Measurements from ENCODE around the gene PLA2G4A. TPM values are rescaled to one million over a fixed set of nuclear protein-coding genes. Genes with fewer than 3 reads are reported as not detected.

The PLA2G4A gene
- total RNA-seq, 4 donors from 2014 or later = 3.0 to 4.6 (median 4.1) TPM

GRCh38 chr1:186849826-186850225, 21.1 kb downstream of the PLA2G4A start:
- intact Hi-C loops (cut with DNase I) = no loop called here
- Histone ChIP-seq H3K27ac (replicated peaks in 1 of 4) (no peak overlapping the region), H3K4me1 (peaks cover 0 to 10% (median 4%) of the 10 kb centered on the region in 4 donors)

DNA sequence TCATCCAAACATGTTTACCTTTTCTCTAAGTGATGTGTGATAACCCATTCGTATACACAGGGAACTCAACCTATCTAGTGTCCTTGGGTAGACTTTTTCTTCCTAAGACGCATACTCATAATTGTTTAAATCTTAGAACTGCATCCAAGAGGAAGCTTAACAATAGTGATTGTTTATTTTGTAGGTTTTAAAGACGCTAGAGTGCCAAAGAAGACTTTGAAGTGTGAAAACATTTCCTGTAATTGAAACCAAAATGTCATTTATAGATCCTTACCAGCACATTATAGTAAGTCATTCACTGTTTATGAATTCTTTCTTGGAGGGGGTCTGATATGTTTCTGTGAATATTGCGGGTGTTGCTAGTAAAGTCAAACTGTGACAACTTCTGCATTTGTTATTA, 25.4 kb downstream of the PLA2G4A start:
- H3K36me3 ChIP-seq = no peaks in the 10 kb centered on the region
- TF ChIP-seq EP300 (IDR thresholded peaks at IDR 0.05) = no peak
- no peaks in the 10 kb centered on the region for H3K27me3 ChIP-seq
- DNase-seq (ENCODE audit: extremely low spot score) = no peak
- H3K4me1 ChIP-seq = peaks cover 0 to 4% (median 2%) of the 10 kb centered on the region in 4 donors
- H3K27ac ChIP-seq (replicated peaks in 1 of 4) = no peak overlapping the region
- WGBS = 54% methylated on average over 4 of the region's 4 CpGs
- no peaks in the 10 kb centered on the region for H3K9me3 ChIP-seq
- no peak overlapping the region for H3K4me3 ChIP-seq
- intact Hi-C loops (cut with DNase I) = no loop called here

More at GRCh38 chr1:186849826-186850225, 21.1 kb downstream of the PLA2G4A start:
- no peak for TF ChIP-seq POLR2A (IDR thresholded peaks at IDR 0.05; ENCODE audit: low read depth)
- no peak for TF ChIP-seq EP300 (IDR thresholded peaks at IDR 0.05)
- TF ChIP-seq POLR2AphosphoS5 (IDR thresholded peaks at IDR 0.05) = no peak
- TF ChIP-seq CTCF (IDR thresholded peaks at IDR 0.05) = no peak
- no peak for DNase-seq (ENCODE audit: extremely low spot score)
- Histone ChIP-seq H3K27me3 (no peaks in the 10 kb centered on the region), H3K9me3 (no peaks in the 10 kb centered on the region), H3K36me3 (no peaks in the 10 kb centered on the region), H3K4me3 (no peak overlapping the region)

DNA sequence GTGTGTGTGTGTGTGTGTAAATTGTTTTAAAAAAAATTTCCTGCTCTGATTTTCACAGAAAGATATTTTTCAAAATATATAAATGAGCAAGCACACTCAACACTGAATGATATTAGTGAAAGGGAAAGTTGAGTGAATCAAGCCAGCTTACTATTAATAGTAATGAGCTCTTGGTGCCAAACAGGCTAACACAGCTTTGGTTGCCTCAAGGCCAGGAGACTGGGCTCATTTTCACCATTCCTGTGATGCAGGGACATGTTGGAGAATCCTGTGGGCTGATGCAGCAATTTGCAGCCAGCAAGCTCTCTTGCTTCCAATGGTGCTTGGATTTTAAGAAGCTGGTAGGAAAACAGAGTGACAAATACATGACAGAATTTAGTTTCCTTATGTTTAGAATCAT, 30.2 kb downstream of the PLA2G4A start:
- H3K27ac ChIP-seq (replicated peaks in 1 of 4) = no peak overlapping the region
- TF ChIP-seq EP300 (IDR thresholded peaks at IDR 0.05) = no peak
- TF ChIP-seq POLR2A (IDR thresholded peaks at IDR 0.05; ENCODE audit: low read depth) = no peak
- no peak for TF ChIP-seq POLR2AphosphoS5 (IDR thresholded peaks at IDR 0.05)
- TF ChIP-seq CTCF (IDR thresholded peaks at IDR 0.05) = no peak

GRCh38 chr1:186859995-186860394, 31.2 kb downstream of the PLA2G4A start:
- no peak overlapping the region for H3K27ac ChIP-seq (replicated peaks in 1 of 4)
- intact Hi-C loops (cut with DNase I) = no loop called here
- no peak for DNase-seq (ENCODE audit: extremely low spot score)
- TF ChIP-seq POLR2A (IDR thresholded peaks at IDR 0.05; ENCODE audit: low read depth) (no peak), POLR2AphosphoS5 (IDR thresholded peaks at IDR 0.05) (no peak), CTCF (IDR thresholded peaks at IDR 0.05) (no peak), EP300 (IDR thresholded peaks at IDR 0.05) (no peak)
- H3K9me3 ChIP-seq = no peaks in the 10 kb centered on the region
- peaks cover 0 to 6% (median 3%) of the 10 kb centered on the region in 4 donors for H3K4me1 ChIP-seq
- no peaks in the 10 kb centered on the region for H3K27me3 ChIP-seq
- H3K4me3 ChIP-seq = no peak overlapping the region
- no peaks in the 10 kb centered on the region for H3K36me3 ChIP-seq
- WGBS = 93% methylated on average over 2 of the region's 2 CpGs

More for the DNA sequence above, 30.2 kb downstream of the PLA2G4A start:
- no peaks in the 10 kb centered on the region for H3K9me3 ChIP-seq
- intact Hi-C loops (cut with DNase I) = no loop called here
- DNase-seq (ENCODE audit: extremely low spot score) = no peak
- peaks cover 0 to 6% (median 3%) of the 10 kb centered on the region in 4 donors for H3K4me1 ChIP-seq
- H3K36me3 ChIP-seq = no peaks in the 10 kb centered on the region
- no peaks in the 10 kb centered on the region for H3K27me3 ChIP-seq
- no peak overlapping the region for H3K4me3 ChIP-seq

GRCh38 chr1:186864296-186864695, 35.5 kb downstream of the PLA2G4A start:
- DNase-seq (ENCODE audit: extremely low spot score) = no peak
- Histone ChIP-seq H3K27me3 (no peaks in the 10 kb centered on the region), H3K4me1 (peaks cover 0 to under 1% (median 0%) of the 10 kb centered on the region in 4 donors), H3K27ac (replicated peaks in 1 of 4) (no peak overlapping the region), H3K9me3 (no peaks in the 10 kb centered on the region), H3K4me3 (no peak overlapping the region), H3K36me3 (no peaks in the 10 kb centered on the region)
- no peak for TF ChIP-seq POLR2A (IDR thresholded peaks at IDR 0.05; ENCODE audit: low read depth)
- TF ChIP-seq POLR2AphosphoS5 (IDR thresholded peaks at IDR 0.05) = no peak
- TF ChIP-seq CTCF (IDR thresholded peaks at IDR 0.05) = no peak
- TF ChIP-seq EP300 (IDR thresholded peaks at IDR 0.05) = no peak
- WGBS = 68% methylated on average over 1 of the region's 1 CpG
- intact Hi-C loops (cut with DNase I) = no loop called here
